HepG2 (cell line): ENCODE measurements around the gene HTR6. TPM values are rescaled to one million over a fixed set of nuclear protein-coding genes. Genes with fewer than 3 reads are reported as not detected.
"Not testable (repeated sequence)": the region's sequence is repeated elsewhere in the genome, so short reads cannot be mapped to it uniquely, and the experiment has no call there.

Experiments used
- ATAC-seq: fragments of 200-7000 bp; cut with Tn5 transposase; 3 replicates; pipeline ENCODE4 v1.9.1; 2020; ENCODE audit warnings: mild to moderate bottlenecking, moderate library complexity
- BruUV-seq: library from RNA; stranded (reverse); fragments of 400-500 nt; replicated peaks from 2 replicates; lab custom pipeline; 2021; lab: Mats Ljungman, UMichigan
- CTCF ChIA-PET: fragments of 300-600 bp; formaldehyde crosslinking; extraction: SDS; loops from one replicate; lab custom pipeline; 2021; ENCODE audit warnings: low total read pairs, inconsistent platforms, low intra/inter-chr PET ratio; lab: Yijun Ruan, JAX
- POLR2A ChIA-PET: fragments of 350-600 bp; sonication (Branson Sonifier 250); formaldehyde crosslinking; loops from one replicate; lab custom pipeline; 2020; ENCODE audit warnings: antibody characterized with exemption, inconsistent platforms; lab: Yijun Ruan, JAX
- DNase-seq: peaks from one replicate; pipeline ENCODE4 v3.0.0-alpha.2; 2015; ENCODE audit warnings: low spot score
- FAIRE-seq: peaks from 3 replicates; lab custom pipeline; 2011; peaks lifted over from hg19 to GRCh38; lab: Jason Lieb, UNC
- H2AFZ ChIP-seq: one replicate; pipeline ENCODE4 v1.6.1; 2011; ENCODE audit warnings: low read length, inconsistent platforms
- H3K27ac ChIP-seq: fragments of 300-600 bp; 3 replicates; pipeline ENCODE4 v1.8.0; 2011; ENCODE audit warnings: mixed run types, mild to moderate bottlenecking, mixed read lengths, low read length, inconsistent platforms; ENCODE audit not compliant: insufficient read depth; ENCODE audit errors: extremely low read length
- H3K27me3 ChIP-seq, 2 experiments: fragments of 200-600 bp in 1 of 2; 2 replicates in 1 of 2; 3 replicates in 1 of 2; pipeline versions ENCODE4 v1.6.0 to v1.8.0; 2011; ENCODE audit warnings: low read length in 2 of 2, mild to moderate bottlenecking in 2 of 2, moderate library complexity in 2 of 2, inconsistent platforms in 1 of 2; ENCODE audit not compliant: insufficient read depth in 2 of 2, control insufficient read depth in 1 of 2
- H3K36me3 ChIP-seq, 2 experiments: fragments of 200-600 bp in 1 of 2; replicated peaks in 1 of 2; 2 replicates in 1 of 2; 3 replicates in 1 of 2; pipeline versions ENCODE4 v1.5.1 to v1.8.0; 2011; ENCODE audit warnings: low read length in 2 of 2, inconsistent platforms in 1 of 2; ENCODE audit not compliant: insufficient read depth in 2 of 2, control insufficient read depth in 1 of 2
- H3K4me1 ChIP-seq: 2 replicates; pipeline ENCODE4 v1.5.1; 2012; ENCODE audit warnings: low read length, inconsistent platforms; ENCODE audit not compliant: insufficient read depth
- H3K4me2 ChIP-seq: 2 replicates; pipeline ENCODE4 v1.6.0; 2011; ENCODE audit warnings: low read depth, low read length, inconsistent platforms
- H3K4me3 ChIP-seq, 3 experiments: fragments of 200-600 bp in 1 of 3; sonication (generic), shearing (Covaris generic) in 1 of 3; replicated peaks in 1 of 3; 2 replicates each; pipeline ENCODE4 v1.5.1; 2011 to 2016; ENCODE audit warnings: low read length in 3 of 3, inconsistent platforms in 2 of 3, low read depth in 2 of 3, mild to moderate bottlenecking in 2 of 3, control low read depth in 1 of 3, mixed read lengths in 1 of 3; ENCODE audit not compliant: insufficient read depth in 1 of 3
- H3K79me2 ChIP-seq: one replicate; pipeline ENCODE4 v1.6.1; 2011; ENCODE audit warnings: low read length, inconsistent platforms; ENCODE audit not compliant: insufficient read depth
- H3K9ac ChIP-seq: 2 replicates; pipeline ENCODE4 v1.6.0; 2011; ENCODE audit warnings: mild to moderate bottlenecking, low read depth, low read length, inconsistent platforms; ENCODE audit not compliant: insufficient read depth
- H3K9me3 ChIP-seq: 2 replicates; pipeline ENCODE4 v1.5.1; 2012; ENCODE audit warnings: mild to moderate bottlenecking, low read length
- H4K20me1 ChIP-seq: 2 replicates; pipeline ENCODE4 v1.6.0; 2011; ENCODE audit warnings: inconsistent platforms, mild to moderate bottlenecking, low read length, moderate library complexity; ENCODE audit not compliant: insufficient read depth
- EP300 ChIP-seq, 3 experiments: sonication (generic) in 1 of 3; formaldehyde crosslinking in 1 of 3; IDR thresholded peaks; 2 replicates each; pipeline versions ENCODE4 v1.5.1 to v1.6.1; 2011 to 2020; ENCODE audit warnings: low read depth in 2 of 3, low read length in 2 of 3, borderline replicate concordance in 1 of 3, improper control_type of control experiment in 1 of 3, mild to moderate bottlenecking in 1 of 3, missing genetic modification reagents in 1 of 3, moderate library complexity in 1 of 3
- HCFC1 ChIP-seq: fragments of 150-350 bp; IDR thresholded peaks from 2 replicates; pipeline ENCODE4 v1.6.1; 2014; ENCODE audit warnings: low read depth, low read length
- MAF1 ChIP-seq: sonication (generic); formaldehyde crosslinking; IDR thresholded peaks from 2 replicates; pipeline ENCODE4 v1.5.0; 2020; ENCODE audit warnings: missing genetic modification reagents, borderline replicate concordance
- MIER2 ChIP-seq: IDR thresholded peaks from 2 replicates; pipeline ENCODE4 v1.6.1; 2016; ENCODE audit warnings: missing biosample characterization, missing genetic modification reagents
- NCOA5 ChIP-seq: sonication (generic); formaldehyde crosslinking; IDR thresholded peaks from 2 replicates; pipeline ENCODE4 v1.4.0; 2020; ENCODE audit warnings: missing genetic modification reagents
- TRIM24 ChIP-seq: sonication (generic); formaldehyde crosslinking; IDR thresholded peaks from 2 replicates; pipeline ENCODE4 v1.8.0; 2022; ENCODE audit warnings: mild to moderate bottlenecking, missing genetic modification reagents
- ZFP41 ChIP-seq: sonication (generic); formaldehyde crosslinking; IDR thresholded peaks from 2 replicates; pipeline ENCODE4 v1.4.0; 2020; ENCODE audit warnings: mild to moderate bottlenecking, missing genetic modification reagents, borderline replicate concordance
- ZKSCAN5 ChIP-seq: sonication (generic); formaldehyde crosslinking; IDR thresholded peaks from 2 replicates; pipeline ENCODE4 v1.5.1; 2020; ENCODE audit warnings: mild to moderate bottlenecking, missing genetic modification reagents
- ZNF251 ChIP-seq: sonication (generic); formaldehyde crosslinking; IDR thresholded peaks from 2 replicates; pipeline ENCODE4 v1.9.0; 2021; ENCODE audit warnings: mild to moderate bottlenecking, missing genetic modification reagents
- ZNF556 ChIP-seq: sonication (generic); formaldehyde crosslinking; IDR thresholded peaks from 2 replicates; pipeline ENCODE4 v1.4.0; 2020; ENCODE audit warnings: mild to moderate bottlenecking, missing genetic modification reagents, borderline replicate concordance
- ZNF616 ChIP-seq: sonication (generic); formaldehyde crosslinking; IDR thresholded peaks from 2 replicates; pipeline ENCODE4 v1.5.0; 2020; ENCODE audit warnings: low read depth, mild to moderate bottlenecking, missing genetic modification reagents
- ZNF687 ChIP-seq: sonication (generic); formaldehyde crosslinking; IDR thresholded peaks from 2 replicates; pipeline ENCODE4 v1.5.1; 2020; ENCODE audit warnings: mild to moderate bottlenecking, missing genetic modification reagents, moderate library complexity
- ZNF7 ChIP-seq: IDR thresholded peaks from 2 replicates; pipeline ENCODE4 v1.6.1; 2016; ENCODE audit warnings: missing biosample characterization, missing genetic modification reagents
- WGBS: methylation state at CpG from one replicate; pipeline ENCODE4 v1.1.6; 2017; ENCODE audit warnings: low lambda C conversion rate; 5-methylcytosine and 5-hydroxymethylcytosine counted together
- in situ Hi-C: cut with HindIII; loops from 2 replicates; pipeline ENCODE4 v1.10.0; 2017; ENCODE audit warnings: low pct_unique_long_range_greater_than_20kb; ENCODE audit not compliant: extremely low pct_ligation_motif_present
- intact Hi-C: fragments of 100-400 bp; cut with micrococcal nuclease; formaldehyde crosslinking; loops from one replicate; pipeline ENCODE4 v1.10.0; 2022; ENCODE audit not compliant: unreplicated experiment
- polyA plus RNA-seq, 8 experiments: library from polyadenylated mRNA; depleted of rRNA in 3 of 8; stranded (reverse) in 7 of 8; unstranded in 1 of 8; fragments of >200 nt; fragmentation: Illumina TruSeq in 4 of 8; extraction: Trizol in 4 of 8; gene quantifications; 2 replicates each; pipeline versions ENCODE4 v1.2.1 to v1.2.3, GENCODE V29; 2011 to 2016; ENCODE audit warnings: low read depth in 4 of 8, missing spikeins in 1 of 8, mixed read lengths in 1 of 8; ENCODE audit not compliant: insufficient read depth in 1 of 8
- total RNA-seq, 5 experiments: library from RNA; depleted of rRNA; stranded (reverse); fragments of >200 nt; fragmentation: Illumina TruSeq; extraction: Trizol; gene quantifications; 2 replicates each; pipeline ENCODE4 v1.2.3, GENCODE V29; 2016; ENCODE audit warnings: low read depth in 1 of 5

HTR6 gene
- total and polyA plus RNA-seq, 2 of the 13 experiments (the other 11 are each of a cell fraction or from before 2014, with no cell fraction given): 0.04 TPM; not detected in 1

GRCh38 chr1:19630192-19630591, 34.5 kb upstream of the HTR6 start:
- DNase-seq, H3K27ac ChIP-seq, H3K4me1 ChIP-seq, CTCF ChIA-PET, intact Hi-C loops, H3K9ac ChIP-seq, H3K79me2 ChIP-seq, H3K4me2 ChIP-seq, H4K20me1 ChIP-seq, H3K4me3 ChIP-seq, in situ Hi-C loops, FAIRE-seq, H2AFZ ChIP-seq, H3K9me3 ChIP-seq, ATAC-seq, H3K27me3 ChIP-seq, BruUV-seq: not testable (repeated sequence)
- H3K36me3 ChIP-seq: peaks cover 5 to 26% of the 10 kb centered on the region in 2 experiments; a peak in 4 of 5 replicates
- WGBS: 100% methylated on average over 1 of the region's 1 CpG
- POLR2A ChIA-PET: interaction anchor here (1.0 kb wide), 1 partner anchor 10 kb away, joined by 3 read pairs; no protein-coding TSS in a partner anchor

GRCh38 chr1:19630720-19631395, 33.8 kb upstream of the HTR6 start:
- Histone ChIP-seq H2AFZ (no peak overlapping the region), H3K79me2 (no peaks in the 10 kb centered on the region), H3K4me2 (no peak overlapping the region), H3K4me1 (no peaks in the 10 kb centered on the region), H3K36me3 (peaks cover 5 to 20% of the 10 kb centered on the region in 2 experiments; a peak in 4 of 5 replicates), H3K4me3 (no peak overlapping the region), H3K27me3 (no peaks in the 10 kb centered on the region; a peak in 1 of 5 replicates), H3K9ac (no peak overlapping the region), H4K20me1 (no peaks in the 10 kb centered on the region), H3K9me3 (no peaks in the 10 kb centered on the region), H3K27ac (no peak overlapping the region)
- POLR2A ChIA-PET: interaction anchor here (0.6 to 1.0 kb wide), 2 partner anchors 11 kb away, joined by 3 read pairs; no protein-coding TSS in a partner anchor
- CTCF ChIA-PET: no interaction called here
- 86% methylated on average over 6 of the region's 6 CpGs for WGBS
- no TSS peak for BruUV-seq
- FAIRE-seq (no peak), DNase-seq (no peak), ATAC-seq (no peak)
- intact Hi-C loops: no loop called here
- in situ Hi-C loops: no loop called here
- TF ChIP-seq ZNF687 (CRISPR knock-in tag): no peak
- no peak for TF ChIP-seq ZFP41 (CRISPR knock-in tag)
- TF ChIP-seq MIER2: no peak
- no peak for TF ChIP-seq ZNF556 (CRISPR knock-in tag)
- TF ChIP-seq NCOA5: no peak
- no peak for TF ChIP-seq EP300 (IDR thresholded peaks at IDR 0.05; ENCODE audit: low read depth in 2 of 2, low read length in 2 of 2)
- no peak for TF ChIP-seq EP300 (CRISPR knock-in tag; IDR thresholded peaks at IDR 0.05; ENCODE audit: borderline replicate concordance)
- no peak for TF ChIP-seq ZNF616
- no peak for TF ChIP-seq TRIM24 (CRISPR knock-in tag)
- TF ChIP-seq MAF1 (CRISPR knock-in tag): no peak
- no peak for TF ChIP-seq HCFC1
- TF ChIP-seq ZNF251 (CRISPR knock-in tag): no peak
- no peak for TF ChIP-seq ZKSCAN5 (CRISPR knock-in tag)
- no peak for TF ChIP-seq ZNF7 (CRISPR knock-in tag)
